Duodenal mucosa (tissue), 2 donors: ENCODE results near the gene FKBP4.

Source experiments
- H3K27ac ChIP-seq: one replicate; pipeline ENCODE4 v1.7.0; 2013; ENCODE audit warnings: low read depth, low read length
- H3K27me3 ChIP-seq, 2 donors: one replicate each; pipeline ENCODE4 v1.7.0; 2013; ENCODE audit warnings: low read length in 2 of 2, control low read depth in 1 of 2; ENCODE audit not compliant: insufficient read depth in 2 of 2, control insufficient read depth in 1 of 2
- H3K36me3 ChIP-seq, 2 donors: one replicate each; pipeline ENCODE4 v1.7.0; 2013; ENCODE audit warnings: low read length in 2 of 2, control low read depth in 1 of 2; ENCODE audit not compliant: insufficient read depth in 2 of 2, control insufficient read depth in 1 of 2
- H3K4me1 ChIP-seq, 2 donors: one replicate each; pipeline ENCODE4 v1.7.0; 2013; ENCODE audit warnings: low read length in 2 of 2, control low read depth in 1 of 2; ENCODE audit not compliant: insufficient read depth in 2 of 2, control insufficient read depth in 1 of 2
- H3K4me3 ChIP-seq, 2 donors: one replicate each; pipeline ENCODE4 v1.7.0; 2013; ENCODE audit warnings: low read length in 2 of 2, low read depth in 1 of 2
- H3K9ac ChIP-seq, 2 donors: one replicate each; pipeline ENCODE4 v1.7.0; 2013; ENCODE audit warnings: low read length in 2 of 2, low read depth in 1 of 2
- H3K9me3 ChIP-seq, 2 donors: one replicate each; pipeline ENCODE4 v1.7.0; 2013; ENCODE audit warnings: low read length in 2 of 2, control low read depth in 1 of 2; ENCODE audit not compliant: control insufficient read depth in 1 of 2

Gene FKBP4

GRCh38 chr12:2844786-2845185, 50.0 kb downstream of the FKBP4 start:
- peaks cover 1 to 3% of the 10 kb centered on the region in 2 donors for H3K36me3 ChIP-seq
- peaks cover 4 to 8% of the 10 kb centered on the region in 2 donors for H3K4me1 ChIP-seq
- H3K9me3 ChIP-seq = no peaks in the 10 kb centered on the region
- no peaks in the 10 kb centered on the region for H3K27me3 ChIP-seq
- H3K9ac ChIP-seq = no peak overlapping the region
- no peak overlapping the region for H3K27ac ChIP-seq
- H3K4me3 ChIP-seq = no peak overlapping the region

GRCh38 chr12:2845280-2845679, 50.5 kb downstream of the FKBP4 start:
- H3K27ac ChIP-seq = no peak overlapping the region

GRCh38 chr12:2851931-2852330, 57.2 kb downstream of the FKBP4 start:
- Histone ChIP-seq H3K9ac (no peak overlapping the region), H3K4me1 (peaks cover 22 to 31% of the 10 kb centered on the region in 2 donors), H3K4me3 (no peak overlapping the region), H3K9me3 (no peaks in the 10 kb centered on the region), H3K36me3 (no peaks in the 10 kb centered on the region), H3K27me3 (no peaks in the 10 kb centered on the region), H3K27ac (no peak overlapping the region)

More at GRCh38 chr12:2845280-2845679, 50.5 kb downstream of the FKBP4 start:
- no peaks in the 10 kb centered on the region for H3K9me3 ChIP-seq
- H3K27me3 ChIP-seq = no peaks in the 10 kb centered on the region
- H3K9ac ChIP-seq = no peak overlapping the region
- peaks cover 0 to 3% of the 10 kb centered on the region in 2 donors for H3K36me3 ChIP-seq
- H3K4me3 ChIP-seq = no peak overlapping the region
- H3K4me1 ChIP-seq = peaks cover 4 to 10% of the 10 kb centered on the region in 2 donors

- Histone ChIP-seq H3K9me3 (no peaks in the 10 kb centered on the region), H3K36me3 (peaks cover 5 to 12% of the 10 kb centered on the region in 2 donors), H3K4me3 (no peak overlapping the region), H3K4me1 (peaks cover 32 to 40% of the 10 kb centered on the region in 2 donors), H3K9ac (no peak overlapping the region), H3K27me3 (no peaks in the 10 kb centered on the region), H3K27ac (no peak overlapping the region)
These were observed 58.9 kb downstream of the FKBP4 start for GRCh38 chr12:2853626-2854025.
